ENCODE data around the gene SLC17A3.

GRCh38 chr6:25913741-25914140, 39.7 kb upstream of the SLC17A3 start:
- TF ChIP-seq CTCF (IDR thresholded peaks at IDR 0.05; ENCODE audit: poor library complexity) (no peak), EZH2 (IDR thresholded peaks at IDR 0.05; ENCODE audit: borderline replicate concordance) (no peak)
